ENCODE results near the gene IPPK.

Gene IPPK

GRCh38 chr9:92715488-92716231 lies 45.7 kb upstream of the IPPK start:
- peak; percentile 6 for DNase-seq (ENCODE audit: low spot score)
- in situ Hi-C loops (cut with MboI; ENCODE audit: low pct_unique_long_range_greater_than_20kb, low sequenced_read_pairs, unreplicated experiment) = loop anchor here (5.0 kb wide), 1 partner anchor 67 kb away; no protein-coding TSS in a partner anchor
- no peak for TF ChIP-seq CTCF (IDR thresholded peaks at IDR 0.05; ENCODE audit: extremely low read depth, insufficient read depth, missing control alignments)

GRCh38 chr9:92714787-92715487 lies 45.0 kb upstream of the IPPK start:
- no peak for DNase-seq (ENCODE audit: low spot score)
- in situ Hi-C loops (cut with MboI; ENCODE audit: low pct_unique_long_range_greater_than_20kb, low sequenced_read_pairs, unreplicated experiment) = loop anchor here (5.0 kb wide), 1 partner anchor 67 kb away; no protein-coding TSS in a partner anchor
- no peak for TF ChIP-seq CTCF (IDR thresholded peaks at IDR 0.05; ENCODE audit: extremely low read depth, insufficient read depth, missing control alignments)

- no peak for DNase-seq (ENCODE audit: low spot score)
- TF ChIP-seq CTCF (IDR thresholded peaks at IDR 0.05; ENCODE audit: extremely low read depth, insufficient read depth, missing control alignments) = no peak
- in situ Hi-C loops (cut with MboI; ENCODE audit: low pct_unique_long_range_greater_than_20kb, low sequenced_read_pairs, unreplicated experiment) = no loop called here
These were observed 44.1 kb upstream of the IPPK start for GRCh38 chr9:92714016-92714415.

- DNase-seq (ENCODE audit: low spot score) = peak; percentile 12
- TF ChIP-seq CTCF (IDR thresholded peaks at IDR 0.05; ENCODE audit: extremely low read depth, insufficient read depth, missing control alignments) = no peak
- in situ Hi-C loops (cut with MboI; ENCODE audit: low pct_unique_long_range_greater_than_20kb, low sequenced_read_pairs, unreplicated experiment) = no loop called here
These were observed 43.6 kb upstream of the IPPK start for GRCh38 chr9:92713528-92713927.

GRCh38 chr9:92712767-92713166 lies 42.8 kb upstream of the IPPK start:
- in situ Hi-C loops (cut with MboI; ENCODE audit: low pct_unique_long_range_greater_than_20kb, low sequenced_read_pairs, unreplicated experiment) = no loop called here
- no peak for DNase-seq (ENCODE audit: low spot score)
- TF ChIP-seq CTCF (IDR thresholded peaks at IDR 0.05; ENCODE audit: extremely low read depth, insufficient read depth, missing control alignments) = no peak

- no peak for TF ChIP-seq CTCF (IDR thresholded peaks at IDR 0.05; ENCODE audit: extremely low read depth, insufficient read depth, missing control alignments)
- DNase-seq (ENCODE audit: low spot score) = peak; percentile 57
- in situ Hi-C loops (cut with MboI; ENCODE audit: low pct_unique_long_range_greater_than_20kb, low sequenced_read_pairs, unreplicated experiment) = no loop called here
These were observed 41.9 kb upstream of the IPPK start for GRCh38 chr9:92711844-92712243.

Data from GM13977 (cell line).